ENCODE data around the gene OR7G1. TPM values are rescaled to one million over a fixed set of nuclear protein-coding genes. Genes with fewer than 3 reads are reported as not detected.

OR7G1 gene
- total RNA-seq, result not detected in 2 replicates

- ATAC-seq (ENCODE audit: low read depth), result no peak
- Mint-ChIP-seq H3K4me1 (no peaks in the 10 kb centered on the region), H3K4me3 (no peak within 1 kb of the TSS), H3K27me3 (peaks cover 14% of the 10 kb centered on the region), H3K27ac (no peak within 1 kb of the TSS), H3K9me3 (peaks cover under 1% of the 10 kb centered on the region), H3K36me3 (ENCODE audit: low read depth) (no peaks in the 10 kb centered on the region)
- CTCF ChIA-PET, result no interaction called here
- DNase-seq, result no peak
- intact Hi-C loops (cut with micrococcal nuclease), result no loop called here
- POLR2A ChIA-PET, result no interaction called here
- TF ChIP-seq, protein P1, sequence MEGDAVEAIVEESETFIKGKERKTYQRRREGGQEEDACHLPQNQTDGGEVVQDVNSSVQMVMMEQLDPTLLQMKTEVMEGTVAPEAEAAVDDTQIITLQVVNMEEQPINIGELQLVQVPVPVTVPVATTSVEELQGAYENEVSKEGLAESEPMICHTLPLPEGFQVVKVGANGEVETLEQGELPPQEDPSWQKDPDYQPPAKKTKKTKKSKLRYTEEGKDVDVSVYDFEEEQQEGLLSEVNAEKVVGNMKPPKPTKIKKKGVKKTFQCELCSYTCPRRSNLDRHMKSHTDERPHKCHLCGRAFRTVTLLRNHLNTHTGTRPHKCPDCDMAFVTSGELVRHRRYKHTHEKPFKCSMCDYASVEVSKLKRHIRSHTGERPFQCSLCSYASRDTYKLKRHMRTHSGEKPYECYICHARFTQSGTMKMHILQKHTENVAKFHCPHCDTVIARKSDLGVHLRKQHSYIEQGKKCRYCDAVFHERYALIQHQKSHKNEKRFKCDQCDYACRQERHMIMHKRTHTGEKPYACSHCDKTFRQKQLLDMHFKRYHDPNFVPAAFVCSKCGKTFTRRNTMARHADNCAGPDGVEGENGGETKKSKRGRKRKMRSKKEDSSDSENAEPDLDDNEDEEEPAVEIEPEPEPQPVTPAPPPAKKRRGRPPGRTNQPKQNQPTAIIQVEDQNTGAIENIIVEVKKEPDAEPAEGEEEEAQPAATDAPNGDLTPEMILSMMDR (IDR thresholded peaks at IDR 0.05), result no peak
Measured at GRCh38 chr19:9115307-9115813, at the start of gene OR7G1. Gene OR7G1, minus strand, starts transcription at chr19:9115763. Its CDS starts 0 bp downstream, at chr19:9115763.

DNA sequence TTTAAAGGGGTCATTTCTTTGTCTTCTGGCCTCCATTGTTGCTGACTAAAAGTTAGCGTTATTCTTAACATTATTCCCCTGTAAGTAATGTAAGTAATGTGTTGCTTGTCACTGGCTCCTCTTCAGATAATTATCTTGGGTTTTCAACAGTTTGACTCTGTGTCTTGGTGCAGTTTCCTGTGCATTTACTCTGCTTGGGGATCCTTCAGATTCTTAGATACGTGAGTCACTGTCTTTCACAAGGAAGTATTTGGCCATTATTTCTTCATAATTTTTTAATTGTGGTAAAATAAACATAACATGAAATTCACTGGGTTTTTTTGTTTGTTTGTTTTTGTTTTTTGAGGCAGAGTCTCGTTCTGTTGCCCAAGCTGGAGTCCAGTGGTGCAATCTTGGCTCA, 49.7 kb upstream of the OR7G1 start:
- no peaks in the 10 kb centered on the region for H3K27me3 Mint-ChIP-seq
- H3K27ac Mint-ChIP-seq, result no peak overlapping the region
- H3K9me3 Mint-ChIP-seq, result no peaks in the 10 kb centered on the region
- intact Hi-C loops (cut with micrococcal nuclease), result no loop called here
- no peak overlapping the region for H3K4me3 Mint-ChIP-seq
- no peaks in the 10 kb centered on the region for H3K4me1 Mint-ChIP-seq
- TF ChIP-seq, protein P1 (IDR thresholded peaks at IDR 0.05), result no peak
- peaks cover 69% of the 10 kb centered on the region for H3K36me3 Mint-ChIP-seq (ENCODE audit: low read depth)
- POLR2A ChIA-PET, result no interaction called here
- CTCF ChIA-PET, result no interaction called here
- DNase-seq, result no peak
- no peak for ATAC-seq (ENCODE audit: low read depth)

DNA sequence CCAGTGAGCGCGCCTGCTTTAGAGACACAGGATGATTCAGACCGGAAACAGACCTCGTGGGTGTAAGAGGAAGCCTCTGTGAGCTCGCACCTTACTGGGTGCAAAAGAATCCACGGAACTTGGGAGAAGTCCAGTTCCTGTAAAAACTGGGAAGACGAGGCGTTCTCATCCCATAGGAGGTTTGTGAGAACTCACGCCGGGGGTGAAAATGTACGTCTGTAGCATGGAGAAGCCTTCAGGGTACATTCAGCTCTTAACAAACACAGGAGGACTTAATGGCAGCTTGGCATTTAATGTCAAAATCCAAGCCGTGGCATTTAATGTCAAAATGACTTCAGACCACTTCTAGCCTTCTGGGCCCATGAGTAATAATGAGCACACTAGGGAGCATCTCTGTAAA, 45.9 kb upstream of the OR7G1 start:
- CTCF ChIA-PET, result no interaction called here
- H3K27me3 Mint-ChIP-seq, result no peaks in the 10 kb centered on the region
- intact Hi-C loops (cut with micrococcal nuclease), result no loop called here
- peaks cover 18% of the 10 kb centered on the region for H3K4me1 Mint-ChIP-seq
- peaks cover 92% of the 10 kb centered on the region for H3K36me3 Mint-ChIP-seq (ENCODE audit: low read depth)
- H3K27ac Mint-ChIP-seq, result no peak overlapping the region
- no peak for ATAC-seq (ENCODE audit: low read depth)
- H3K4me3 Mint-ChIP-seq, result no peak overlapping the region
- H3K9me3 Mint-ChIP-seq, result no peaks in the 10 kb centered on the region
- POLR2A ChIA-PET, result no interaction called here
- no peak for DNase-seq
- TF ChIP-seq, protein P1 (IDR thresholded peaks at IDR 0.05), result no peak

GRCh38 chr19:9159891-9160290, 44.3 kb upstream of the OR7G1 start:
- H3K36me3 Mint-ChIP-seq (ENCODE audit: low read depth), result peaks cover 94% of the 10 kb centered on the region
- no peak overlapping the region for H3K27ac Mint-ChIP-seq
- TF ChIP-seq, protein P1 (IDR thresholded peaks at IDR 0.05), result no peak
- no peak overlapping the region for H3K4me3 Mint-ChIP-seq
- no peak for DNase-seq
- H3K4me1 Mint-ChIP-seq, result peaks cover 34% of the 10 kb centered on the region
- POLR2A ChIA-PET, result no interaction called here
- no peaks in the 10 kb centered on the region for H3K9me3 Mint-ChIP-seq
- no peaks in the 10 kb centered on the region for H3K27me3 Mint-ChIP-seq
- CTCF ChIA-PET, result no interaction called here
- ATAC-seq (ENCODE audit: low read depth), result no peak
- intact Hi-C loops (cut with micrococcal nuclease), result no loop called here

- DNase-seq (no peak), ATAC-seq (ENCODE audit: low read depth) (peak; percentile 77)
- TF ChIP-seq, protein P1 (IDR thresholded peaks at IDR 0.05), result no peak
- ChIA-PET POLR2A (no interaction called here), CTCF (no interaction called here)
- intact Hi-C loops (cut with micrococcal nuclease), result no loop called here
- Mint-ChIP-seq H3K4me1 (peaks cover 56% of the 10 kb centered on the region), H3K36me3 (ENCODE audit: low read depth) (peaks cover 93% of the 10 kb centered on the region), H3K9me3 (peaks cover 7% of the 10 kb centered on the region), H3K4me3 (peak overlapping the region; percentile 41), H3K27ac (peak overlapping the region; percentile 86), H3K27me3 (no peaks in the 10 kb centered on the region)
Measured at GRCh38 chr19:9156304-9156703, 40.7 kb upstream of the OR7G1 start.
